ENCODE measurements around the gene ZNF385A.

Gene ZNF385A

DNA sequence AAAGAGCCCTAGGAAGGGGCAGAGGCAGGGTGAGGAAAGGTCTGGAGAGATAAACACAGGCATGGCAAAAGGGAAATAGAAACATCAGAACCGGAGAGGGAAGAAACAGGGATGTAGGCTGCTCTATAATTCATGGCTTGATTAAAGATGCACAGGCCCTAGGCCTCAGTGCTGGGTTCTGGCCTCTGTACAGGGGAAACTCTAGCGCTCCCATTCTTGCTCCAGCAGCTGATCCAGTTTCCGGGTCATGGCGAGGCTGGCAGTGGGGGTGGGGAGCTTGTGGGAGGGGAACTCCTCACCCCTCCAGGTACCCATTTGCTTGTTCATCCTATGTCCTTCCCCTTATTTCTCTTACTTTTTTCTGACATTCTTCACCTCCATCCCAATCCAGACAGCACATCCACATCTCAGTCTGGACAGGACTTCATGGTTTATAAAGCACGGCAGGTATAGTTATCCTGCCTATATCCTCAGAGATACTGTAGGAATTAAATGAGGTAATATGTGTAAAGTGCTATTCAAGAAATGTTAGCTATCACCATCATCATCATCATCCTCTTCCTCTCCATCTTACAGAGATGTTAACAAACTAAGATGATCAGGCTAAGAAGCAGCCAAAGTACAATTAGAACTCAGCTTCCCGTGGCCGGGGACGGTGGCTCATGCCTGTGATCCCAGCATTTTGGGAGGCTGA is 12.3 kb downstream of the ZNF385A start (continued):
- TF ChIP-seq ZFP3 (tag by site-specific recombination; IDR thresholded peaks at IDR 0.05; ENCODE audit: low read depth) (no peak), ZIC2 (tag by site-specific recombination; IDR thresholded peaks at IDR 0.05) (peak; percentile 3; the same call in 1 of the 2 replicates), ZFHX2 (tag by site-specific recombination; conservative IDR thresholded peaks at IDR 0.05) (no peak), TCF7L2 (IDR thresholded peaks at IDR 0.05; ENCODE audit: borderline replicate concordance, low read depth, low read length) (no peak), ZNF404 (tag by site-specific recombination; IDR thresholded peaks at IDR 0.05) (no peak), PRDM1 (tag by site-specific recombination; IDR thresholded peaks at IDR 0.05) (no peak), SP2 (tag by site-specific recombination; IDR thresholded peaks at IDR 0.05) (0 out of 2 replicates have a peak, but pooled peaks have one; percentile 0)
- TF ChIP-seq, protein P1, sequence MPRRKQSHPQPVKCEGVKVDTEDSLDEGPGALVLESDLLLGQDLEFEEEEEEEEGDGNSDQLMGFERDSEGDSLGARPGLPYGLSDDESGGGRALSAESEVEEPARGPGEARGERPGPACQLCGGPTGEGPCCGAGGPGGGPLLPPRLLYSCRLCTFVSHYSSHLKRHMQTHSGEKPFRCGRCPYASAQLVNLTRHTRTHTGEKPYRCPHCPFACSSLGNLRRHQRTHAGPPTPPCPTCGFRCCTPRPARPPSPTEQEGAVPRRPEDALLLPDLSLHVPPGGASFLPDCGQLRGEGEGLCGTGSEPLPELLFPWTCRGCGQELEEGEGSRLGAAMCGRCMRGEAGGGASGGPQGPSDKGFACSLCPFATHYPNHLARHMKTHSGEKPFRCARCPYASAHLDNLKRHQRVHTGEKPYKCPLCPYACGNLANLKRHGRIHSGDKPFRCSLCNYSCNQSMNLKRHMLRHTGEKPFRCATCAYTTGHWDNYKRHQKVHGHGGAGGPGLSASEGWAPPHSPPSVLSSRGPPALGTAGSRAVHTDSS (tag by site-specific recombination; IDR thresholded peaks at IDR 0.05): peak; percentile 90

DNA sequence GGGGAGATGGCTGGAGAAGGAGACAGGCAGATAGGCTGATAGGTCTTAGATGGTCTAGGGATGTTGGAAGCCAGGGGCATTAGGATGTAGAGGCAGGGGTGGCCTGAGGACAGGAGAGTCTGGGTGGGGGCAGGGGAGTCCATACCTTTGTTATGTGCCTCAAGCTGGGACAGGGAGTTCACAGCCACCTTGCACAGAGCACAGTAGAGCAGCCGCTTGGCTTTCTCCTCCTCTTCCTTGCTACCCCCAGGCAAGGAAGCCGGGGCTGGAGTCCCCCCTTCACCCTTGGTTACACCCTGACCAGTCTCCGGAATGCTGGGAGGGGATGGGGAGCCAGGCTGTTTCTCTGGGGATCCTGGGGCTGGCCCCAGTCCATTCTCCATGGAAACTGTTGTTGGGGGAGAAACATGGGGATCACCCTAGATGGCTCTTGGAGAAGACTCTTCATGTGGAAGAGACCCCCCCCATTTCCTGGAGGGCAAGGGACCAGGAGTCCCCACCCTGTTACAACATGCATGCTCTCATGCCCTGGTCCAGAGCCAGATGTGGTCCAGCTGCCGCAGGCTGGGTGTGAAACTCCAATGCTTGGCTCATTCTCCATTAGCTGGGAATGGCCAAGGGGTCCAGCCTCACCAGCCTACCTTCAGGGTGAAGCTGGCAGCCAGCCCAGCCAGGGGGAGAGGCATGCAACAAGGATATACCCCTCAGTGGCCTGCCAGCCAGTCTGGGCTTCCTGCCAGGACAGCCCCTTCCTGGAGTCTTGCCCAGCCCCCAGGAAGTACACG is 13.0 kb downstream of the ZNF385A start:
- no peak overlapping the region for H3K4me3 ChIP-seq (ENCODE audit: low read depth, low read length)
- peaks cover 0 to 58% of the 10 kb centered on the region in 2 experiments; a peak in 1 of 3 replicates for H3K36me3 ChIP-seq (ENCODE audit: control insufficient read depth in 2 of 2, insufficient read depth in 1 of 2, low read length in 2 of 2)
- no peaks in the 10 kb centered on the region for H3K9me3 ChIP-seq (ENCODE audit: control insufficient read depth, insufficient read depth, low read depth, low read length)
- POLR2A ChIA-PET: interaction anchor here (1.0 to 2.0 kb wide), 4 partner anchors 8 to 91 kb away, joined by 3 to 12 read pairs (median 7); partner anchors contain the start of genes CBX5, COPZ1 and HNRNPA1
- peaks cover 19% of the 10 kb centered on the region for H3K4me1 ChIP-seq (ENCODE audit: control insufficient read depth, insufficient read depth, low read length)
- CTCF ChIA-PET: interaction anchor here (0.6 to 5.1 kb wide), 25 partner anchors 10 to 401 kb away, joined by 3 to 85 read pairs (median 5); partner anchors contain the start of genes COPZ1, HNRNPA1, HOXC10 and ZNF385A
- H3K27ac ChIP-seq (ENCODE audit: extremely low read depth, low read depth, low read length): peak overlapping the region; percentile 48; the same call in 1 of the 2 replicates
- TF ChIP-seq ZBTB8A (tag by site-specific recombination; IDR thresholded peaks at IDR 0.05): peak; percentile 70
- TF ChIP-seq, protein P2, sequence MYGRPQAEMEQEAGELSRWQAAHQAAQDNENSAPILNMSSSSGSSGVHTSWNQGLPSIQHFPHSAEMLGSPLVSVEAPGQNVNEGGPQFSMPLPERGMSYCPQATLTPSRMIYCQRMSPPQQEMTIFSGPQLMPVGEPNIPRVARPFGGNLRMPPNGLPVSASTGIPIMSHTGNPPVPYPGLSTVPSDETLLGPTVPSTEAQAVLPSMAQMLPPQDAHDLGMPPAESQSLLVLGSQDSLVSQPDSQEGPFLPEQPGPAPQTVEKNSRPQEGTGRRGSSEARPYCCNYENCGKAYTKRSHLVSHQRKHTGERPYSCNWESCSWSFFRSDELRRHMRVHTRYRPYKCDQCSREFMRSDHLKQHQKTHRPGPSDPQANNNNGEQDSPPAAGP (tag by site-specific recombination; IDR thresholded peaks at IDR 0.05): 0 out of 2 replicates have a peak, but pooled peaks have one; percentile 26
- no peak for TF ChIP-seq ZNF624 (tag by site-specific recombination; IDR thresholded peaks at IDR 0.05)
- peak; percentile 59; the same call in 1 of the 2 replicates for TF ChIP-seq GLIS2 (tag by site-specific recombination; IDR thresholded peaks at IDR 0.05)
- TF ChIP-seq SCRT2 (tag by site-specific recombination; IDR thresholded peaks at IDR 0.05): peak; percentile 43; the same call in 1 of the 2 replicates
- TF ChIP-seq ZBTB48 (tag by site-specific recombination; IDR thresholded peaks at IDR 0.05): peak; percentile 88
- TF ChIP-seq ZFP3 (tag by site-specific recombination; IDR thresholded peaks at IDR 0.05; ENCODE audit: low read depth): no peak
- TF ChIP-seq SP2 (tag by site-specific recombination; IDR thresholded peaks at IDR 0.05): peak; percentile 43
- TF ChIP-seq, protein P3, sequence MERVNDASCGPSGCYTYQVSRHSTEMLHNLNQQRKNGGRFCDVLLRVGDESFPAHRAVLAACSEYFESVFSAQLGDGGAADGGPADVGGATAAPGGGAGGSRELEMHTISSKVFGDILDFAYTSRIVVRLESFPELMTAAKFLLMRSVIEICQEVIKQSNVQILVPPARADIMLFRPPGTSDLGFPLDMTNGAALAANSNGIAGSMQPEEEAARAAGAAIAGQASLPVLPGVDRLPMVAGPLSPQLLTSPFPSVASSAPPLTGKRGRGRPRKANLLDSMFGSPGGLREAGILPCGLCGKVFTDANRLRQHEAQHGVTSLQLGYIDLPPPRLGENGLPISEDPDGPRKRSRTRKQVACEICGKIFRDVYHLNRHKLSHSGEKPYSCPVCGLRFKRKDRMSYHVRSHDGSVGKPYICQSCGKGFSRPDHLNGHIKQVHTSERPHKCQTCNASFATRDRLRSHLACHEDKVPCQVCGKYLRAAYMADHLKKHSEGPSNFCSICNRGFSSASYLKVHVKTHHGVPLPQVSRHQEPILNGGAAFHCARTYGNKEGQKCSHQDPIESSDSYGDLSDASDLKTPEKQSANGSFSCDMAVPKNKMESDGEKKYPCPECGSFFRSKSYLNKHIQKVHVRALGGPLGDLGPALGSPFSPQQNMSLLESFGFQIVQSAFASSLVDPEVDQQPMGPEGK (tag by site-specific recombination; IDR thresholded peaks at IDR 0.05): peak; percentile 90
- no peak for TF ChIP-seq ZNF266 (tag by site-specific recombination; IDR thresholded peaks at IDR 0.05; ENCODE audit: low read depth)
- peak; percentile 62; the same call in 1 of the 2 replicates for TF ChIP-seq IKZF3 (tag by site-specific recombination; IDR thresholded peaks at IDR 0.05)
- TF ChIP-seq ZNF394 (tag by site-specific recombination; IDR thresholded peaks at IDR 0.05; ENCODE audit: borderline replicate concordance): no peak
- peak; percentile 31; the same call in 1 of the 2 replicates for TF ChIP-seq GLIS1 (tag by site-specific recombination; IDR thresholded peaks at IDR 0.05)
- TF ChIP-seq, protein P4, sequence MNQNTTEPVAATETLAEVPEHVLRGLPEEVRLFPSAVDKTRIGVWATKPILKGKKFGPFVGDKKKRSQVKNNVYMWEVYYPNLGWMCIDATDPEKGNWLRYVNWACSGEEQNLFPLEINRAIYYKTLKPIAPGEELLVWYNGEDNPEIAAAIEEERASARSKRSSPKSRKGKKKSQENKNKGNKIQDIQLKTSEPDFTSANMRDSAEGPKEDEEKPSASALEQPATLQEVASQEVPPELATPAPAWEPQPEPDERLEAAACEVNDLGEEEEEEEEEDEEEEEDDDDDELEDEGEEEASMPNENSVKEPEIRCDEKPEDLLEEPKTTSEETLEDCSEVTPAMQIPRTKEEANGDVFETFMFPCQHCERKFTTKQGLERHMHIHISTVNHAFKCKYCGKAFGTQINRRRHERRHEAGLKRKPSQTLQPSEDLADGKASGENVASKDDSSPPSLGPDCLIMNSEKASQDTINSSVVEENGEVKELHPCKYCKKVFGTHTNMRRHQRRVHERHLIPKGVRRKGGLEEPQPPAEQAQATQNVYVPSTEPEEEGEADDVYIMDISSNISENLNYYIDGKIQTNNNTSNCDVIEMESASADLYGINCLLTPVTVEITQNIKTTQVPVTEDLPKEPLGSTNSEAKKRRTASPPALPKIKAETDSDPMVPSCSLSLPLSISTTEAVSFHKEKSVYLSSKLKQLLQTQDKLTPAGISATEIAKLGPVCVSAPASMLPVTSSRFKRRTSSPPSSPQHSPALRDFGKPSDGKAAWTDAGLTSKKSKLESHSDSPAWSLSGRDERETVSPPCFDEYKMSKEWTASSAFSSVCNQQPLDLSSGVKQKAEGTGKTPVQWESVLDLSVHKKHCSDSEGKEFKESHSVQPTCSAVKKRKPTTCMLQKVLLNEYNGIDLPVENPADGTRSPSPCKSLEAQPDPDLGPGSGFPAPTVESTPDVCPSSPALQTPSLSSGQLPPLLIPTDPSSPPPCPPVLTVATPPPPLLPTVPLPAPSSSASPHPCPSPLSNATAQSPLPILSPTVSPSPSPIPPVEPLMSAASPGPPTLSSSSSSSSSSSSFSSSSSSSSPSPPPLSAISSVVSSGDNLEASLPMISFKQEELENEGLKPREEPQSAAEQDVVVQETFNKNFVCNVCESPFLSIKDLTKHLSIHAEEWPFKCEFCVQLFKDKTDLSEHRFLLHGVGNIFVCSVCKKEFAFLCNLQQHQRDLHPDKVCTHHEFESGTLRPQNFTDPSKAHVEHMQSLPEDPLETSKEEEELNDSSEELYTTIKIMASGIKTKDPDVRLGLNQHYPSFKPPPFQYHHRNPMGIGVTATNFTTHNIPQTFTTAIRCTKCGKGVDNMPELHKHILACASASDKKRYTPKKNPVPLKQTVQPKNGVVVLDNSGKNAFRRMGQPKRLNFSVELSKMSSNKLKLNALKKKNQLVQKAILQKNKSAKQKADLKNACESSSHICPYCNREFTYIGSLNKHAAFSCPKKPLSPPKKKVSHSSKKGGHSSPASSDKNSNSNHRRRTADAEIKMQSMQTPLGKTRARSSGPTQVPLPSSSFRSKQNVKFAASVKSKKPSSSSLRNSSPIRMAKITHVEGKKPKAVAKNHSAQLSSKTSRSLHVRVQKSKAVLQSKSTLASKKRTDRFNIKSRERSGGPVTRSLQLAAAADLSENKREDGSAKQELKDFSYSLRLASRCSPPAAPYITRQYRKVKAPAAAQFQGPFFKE (tag by site-specific recombination; IDR thresholded peaks at IDR 0.05; ENCODE audit: borderline replicate concordance): no peak
- peak; percentile 44 for TF ChIP-seq ZNF341 (tag by site-specific recombination; IDR thresholded peaks at IDR 0.05; ENCODE audit: low read depth)
- TF ChIP-seq SP7 (tag by site-specific recombination; IDR thresholded peaks at IDR 0.05): 0 out of 2 replicates have a peak, but pooled peaks have one; percentile 29
